WI38 (cell line): ENCODE data around the gene ERG.

Experiments used
- H3K4me3 ChIP-seq: 2 replicates; pipeline ENCODE4 v1.5.1; 2011; ENCODE audit warnings: low read depth, mild to moderate bottlenecking, control low read depth, low read length
- CTCF ChIP-seq: IDR thresholded peaks from 2 replicates; pipeline ENCODE4 v1.5.1; 2012; ENCODE audit warnings: low read depth, mild to moderate bottlenecking, control low read depth, low read length

Gene ERG

GRCh38 chr21:38355992-38356781 is 142.1 kb downstream of the ERG start:
- H3K4me3 ChIP-seq: no peak overlapping the region

DNA sequence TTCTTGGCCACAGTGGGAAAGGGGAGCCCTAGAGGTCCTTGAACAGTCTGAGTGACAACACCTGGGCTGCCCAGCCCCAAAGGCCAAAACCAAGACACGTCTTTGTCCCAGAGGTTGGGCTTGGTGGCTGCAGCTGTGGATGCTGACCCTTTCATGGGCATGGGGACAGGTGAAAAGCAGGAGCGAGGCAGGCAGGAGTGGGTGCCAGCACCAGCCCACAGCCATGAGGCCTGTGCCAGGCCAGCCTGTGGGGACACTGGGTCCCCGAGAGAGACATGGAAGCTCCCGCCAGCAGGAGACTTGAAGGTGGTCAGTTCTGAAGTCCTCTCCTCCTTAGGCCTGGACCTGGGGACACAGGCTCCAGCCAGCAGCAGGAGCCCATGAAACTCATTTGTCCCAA is 142.9 kb downstream of the ERG start:
- TF ChIP-seq CTCF: no peak
- no peak overlapping the region for H3K4me3 ChIP-seq

More at GRCh38 chr21:38355992-38356781, 142.1 kb downstream of the ERG start:
- TF ChIP-seq CTCF: peak; percentile 97

GRCh38 chr21:38354746-38355145 is 143.5 kb downstream of the ERG start:
- no peak overlapping the region for H3K4me3 ChIP-seq
- no peak for TF ChIP-seq CTCF

GRCh38 chr21:38354231-38354630 is 144.0 kb downstream of the ERG start:
- no peak overlapping the region for H3K4me3 ChIP-seq
- no peak for TF ChIP-seq CTCF

GRCh38 chr21:38352536-38353219 is 145.6 kb downstream of the ERG start:
- peak; percentile 84 for TF ChIP-seq CTCF
- no peak overlapping the region for H3K4me3 ChIP-seq

GRCh38 chr21:38351961-38352521 is 146.2 kb downstream of the ERG start:
- no peak for TF ChIP-seq CTCF
- no peak overlapping the region for H3K4me3 ChIP-seq
